HG03457 (cell line): ENCODE data around the gene VPS33B.
"Not testable (repeated sequence)": the region's sequence is repeated elsewhere in the genome, so short reads cannot be mapped to it uniquely, and the experiment has no call there.

Experiments
- ATAC-seq: cut with Tn5 transposase; IDR thresholded peaks from one replicate; pipeline ENCODE4 v1.9.1; 2021; ENCODE audit warnings: moderate number of reproducible peaks; ENCODE audit not compliant: unreplicated experiment

The VPS33B gene

DNA sequence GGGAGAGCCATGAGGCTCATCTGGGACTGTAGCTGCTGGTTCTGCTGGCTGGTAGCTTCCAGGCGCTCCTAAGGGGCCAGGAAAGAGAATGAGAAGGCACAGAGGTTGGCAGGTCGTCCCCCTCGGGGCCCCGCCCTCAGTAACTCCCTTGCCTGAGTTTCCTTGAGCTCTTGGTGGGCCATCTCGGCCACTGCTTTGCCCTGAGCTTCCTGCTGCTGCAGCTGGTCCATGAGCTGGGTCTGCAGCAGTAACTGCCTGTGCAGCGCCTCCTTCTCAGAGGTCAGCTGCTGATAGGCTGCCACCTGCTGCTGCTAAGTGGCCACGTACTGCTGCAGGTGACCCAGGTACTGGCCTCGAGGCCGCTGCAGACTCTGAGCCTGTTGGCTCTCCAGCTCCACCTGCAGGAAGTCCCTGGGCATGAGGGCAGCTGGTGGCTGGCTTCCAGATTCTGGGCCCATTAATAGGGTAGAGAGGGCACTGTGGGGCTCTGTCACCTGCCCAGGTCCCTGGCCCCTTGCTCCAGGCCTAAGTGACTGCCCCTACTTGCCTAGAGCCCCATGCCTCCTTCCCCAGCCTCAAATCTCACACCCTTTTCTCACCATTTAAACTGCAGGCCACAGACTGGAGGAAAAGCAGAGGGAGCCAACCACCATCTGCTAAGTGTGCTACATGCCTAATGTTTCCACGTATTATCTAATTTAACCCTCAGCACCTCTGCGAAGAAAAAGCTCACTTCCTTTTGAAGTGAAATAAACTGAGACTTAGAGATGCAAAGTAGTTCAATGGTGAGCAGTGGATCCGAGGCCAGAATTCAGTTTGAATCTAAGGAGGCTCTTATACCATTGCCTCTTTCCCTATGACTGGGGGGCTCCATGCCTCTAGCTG, 10.8 kb upstream of the VPS33B start:
- no peak for ATAC-seq

- ATAC-seq: no peak
These were observed 9.4 kb upstream of the VPS33B start for GRCh38 chr15:91031796-91032195.

DNA sequence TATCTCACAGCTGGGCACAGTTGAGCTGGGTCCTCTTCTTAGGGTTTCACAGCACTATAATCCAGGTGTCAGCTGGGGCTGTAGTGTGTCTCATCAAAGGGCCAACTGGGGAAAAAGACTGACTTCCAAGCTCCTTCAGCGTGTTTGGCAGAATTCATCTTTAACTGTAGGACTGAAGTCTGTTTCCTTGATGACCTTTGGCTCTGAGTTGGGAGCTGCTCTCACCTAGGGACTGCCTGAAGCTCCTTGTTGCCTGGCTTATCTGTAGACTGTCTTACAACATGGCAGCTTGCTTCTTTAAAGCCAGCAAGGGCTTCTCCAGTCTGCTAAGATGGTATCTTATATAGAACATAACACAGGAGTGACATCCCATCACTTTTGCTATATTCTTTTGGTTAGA, 5.3 kb upstream of the VPS33B start:
- ATAC-seq: no peak

DNA sequence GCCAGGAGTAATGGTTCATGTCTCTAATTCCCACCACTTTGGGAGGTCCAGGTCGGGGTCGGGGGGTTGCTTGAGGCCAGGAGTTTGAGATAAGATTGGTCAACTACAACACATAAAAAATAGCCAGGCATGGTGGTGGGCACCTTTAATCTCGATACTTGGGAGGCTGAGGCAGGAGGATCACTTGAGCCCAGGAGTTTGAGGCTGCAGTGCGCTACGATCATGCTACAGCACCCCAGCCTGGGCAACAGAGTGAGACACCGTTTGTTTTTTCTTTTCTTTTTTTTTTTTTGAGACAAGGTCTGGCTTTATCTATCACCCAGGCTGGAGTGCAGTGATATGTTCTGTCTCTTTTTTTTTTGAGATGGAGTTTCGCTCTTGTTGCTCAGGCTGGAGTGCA, 1.3 kb upstream of the VPS33B start:
- no peak for ATAC-seq

DNA sequence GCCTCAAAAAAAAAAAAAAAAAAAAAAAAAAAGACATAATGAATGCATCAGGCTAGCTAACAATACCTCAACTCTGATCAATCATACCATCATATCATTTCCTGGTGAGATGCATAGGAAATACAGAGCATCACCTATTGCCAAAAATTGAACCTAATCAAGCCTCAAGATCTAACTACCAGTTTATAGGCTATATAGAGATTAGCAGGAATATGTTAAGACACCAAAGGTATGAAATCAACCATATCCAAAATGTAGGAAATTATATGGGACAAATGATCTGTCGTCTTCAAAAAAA, 387 bp upstream of the VPS33B start:
- no peak for ATAC-seq

DNA sequence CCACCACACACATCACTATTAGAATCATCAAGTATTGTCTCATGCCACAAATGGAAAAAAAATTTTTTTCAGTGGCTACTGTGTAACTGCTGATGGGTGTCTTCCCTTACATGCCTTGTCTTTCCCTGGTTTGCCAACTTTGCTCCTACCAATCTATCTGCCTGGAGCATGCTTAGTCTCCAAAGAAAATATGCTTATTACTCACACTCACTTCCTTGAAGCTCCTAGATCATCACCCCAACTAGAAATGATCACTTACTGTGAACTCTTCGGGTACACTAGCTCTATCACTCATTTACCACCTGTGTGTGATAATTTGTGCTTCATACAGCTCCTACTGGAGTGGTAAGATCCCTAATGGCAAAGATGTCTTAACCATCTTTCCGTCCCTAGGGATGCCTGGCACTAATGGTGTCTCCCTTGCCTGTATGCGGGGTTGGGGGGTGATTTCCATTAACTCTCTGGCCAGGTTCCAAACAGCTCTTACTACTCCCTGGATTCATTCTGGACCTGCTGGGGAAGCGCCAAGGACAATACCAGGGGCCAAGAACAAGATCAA, 799 bp downstream of the VPS33B start:
- no peak for ATAC-seq

DNA sequence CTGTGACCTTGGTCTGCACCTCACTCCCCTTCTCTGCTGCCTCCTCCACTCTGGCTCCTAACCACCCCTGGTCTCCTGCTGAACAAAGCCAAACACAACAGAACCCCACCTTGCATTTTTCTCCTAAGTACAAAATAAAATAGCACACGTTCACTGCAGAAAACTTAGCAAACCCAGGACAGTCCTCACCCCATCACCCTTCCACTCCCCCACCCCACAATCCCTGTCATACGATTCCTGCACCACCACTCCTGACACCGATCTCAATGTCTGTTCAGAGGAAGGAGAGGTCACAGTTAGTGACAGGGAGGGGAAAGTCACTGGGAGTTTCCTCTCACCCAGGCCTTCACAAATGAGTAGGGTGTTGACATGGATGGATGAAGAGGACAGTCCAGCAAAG, 4.2 kb downstream of the VPS33B start:
- ATAC-seq: no peak

- ATAC-seq: no peak
These were observed 4.7 kb downstream of the VPS33B start for GRCh38 chr15:91017716-91018115.

GRCh38 chr15:91013701-91014100, 8.7 kb downstream of the VPS33B start:
- not testable (repeated sequence) for ATAC-seq

DNA sequence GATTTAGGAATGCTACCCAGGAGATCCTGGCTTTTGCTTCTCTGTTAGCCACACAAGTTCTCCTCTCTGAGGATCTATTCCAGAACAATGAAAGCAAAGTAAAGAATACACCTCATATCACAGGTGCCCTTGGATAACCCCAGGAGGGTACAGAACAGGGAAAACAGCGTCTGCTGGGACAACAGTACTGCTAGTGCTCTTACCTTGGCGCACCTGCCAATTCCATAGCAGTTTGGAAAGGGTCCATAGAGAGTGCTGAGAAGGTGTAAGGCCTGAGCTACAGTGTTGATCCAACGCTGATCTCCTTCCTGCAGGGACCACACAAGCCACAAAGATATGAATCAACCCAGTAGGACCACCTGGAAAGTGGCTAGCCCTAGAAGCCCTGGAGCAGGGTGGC, 15.1 kb downstream of the VPS33B start:
- no peak for ATAC-seq

GRCh38 chr15:91001209-91001608, 21.2 kb downstream of the VPS33B start:
- ATAC-seq: no peak

DNA sequence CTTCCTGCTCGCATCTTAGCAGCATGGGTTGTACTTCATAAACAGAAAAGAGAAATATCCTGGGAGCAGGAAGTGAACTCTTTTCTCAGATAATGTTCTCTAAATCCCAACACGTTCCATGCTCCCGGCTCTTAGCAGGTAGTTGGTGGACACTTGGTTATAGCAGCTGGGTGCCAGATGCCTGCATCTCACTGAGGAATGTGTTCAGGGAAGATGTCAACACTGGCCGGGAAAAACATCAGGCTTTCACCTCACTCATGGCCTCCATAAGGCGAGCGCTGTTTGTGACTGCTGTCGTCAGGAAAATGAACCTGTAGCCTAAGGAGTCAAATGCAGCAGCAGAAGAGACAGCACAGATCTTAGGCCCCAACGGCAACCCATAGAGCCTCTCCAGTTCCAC, 23.7 kb downstream of the VPS33B start:
- ATAC-seq: no peak

GRCh38 chr15:90994417-90995311, 27.7 kb downstream of the VPS33B start, which contains the start of gene PRC1:
TSS of gene PRC1 (minus strand) at chr15:90994535. CDS start at chr15:90994417, 118 bp downstream.
- peak; percentile 94 for ATAC-seq

GRCh38 chr15:90994059-90994416, 28.4 kb downstream of the VPS33B start:
- ATAC-seq: peak; percentile 15

DNA sequence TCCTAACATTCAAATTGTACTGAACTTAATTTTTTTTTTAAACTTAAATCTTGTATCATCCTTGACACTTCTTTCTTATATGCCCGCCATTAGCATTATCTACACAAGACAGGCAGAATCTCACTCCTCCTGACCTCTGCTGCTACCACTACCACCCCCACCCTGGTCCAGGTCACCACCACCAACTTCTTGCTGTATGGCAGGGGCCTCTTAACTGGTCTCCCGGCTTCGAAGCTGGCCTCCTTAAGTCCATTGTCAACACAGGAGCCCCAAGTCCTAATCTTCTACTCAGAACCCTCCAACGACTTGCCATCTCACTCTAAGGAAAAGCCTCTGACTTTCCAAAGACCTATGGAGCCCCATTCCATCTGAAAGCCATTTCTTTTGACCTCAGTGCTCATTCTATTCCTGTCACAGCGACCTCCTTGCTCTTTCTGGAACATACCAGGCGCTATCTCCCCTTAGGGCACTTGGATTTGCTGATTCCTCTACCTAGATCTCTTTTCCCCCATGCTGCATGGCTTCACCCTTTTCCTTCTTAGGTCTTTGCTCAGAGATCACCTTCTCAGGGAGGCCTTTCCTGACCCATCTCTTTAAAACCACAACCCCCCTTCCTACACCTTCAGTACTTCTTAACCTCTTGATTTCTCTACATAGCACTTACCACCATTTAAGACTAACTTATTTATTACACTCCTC, 30.7 kb downstream of the VPS33B start:
- ATAC-seq: no peak

GRCh38 chr15:90990446-90990845, 31.9 kb downstream of the VPS33B start:
- no peak for ATAC-seq

- no peak for ATAC-seq
These were observed 33.2 kb downstream of the VPS33B start for GRCh38 chr15:90989040-90989768.

DNA sequence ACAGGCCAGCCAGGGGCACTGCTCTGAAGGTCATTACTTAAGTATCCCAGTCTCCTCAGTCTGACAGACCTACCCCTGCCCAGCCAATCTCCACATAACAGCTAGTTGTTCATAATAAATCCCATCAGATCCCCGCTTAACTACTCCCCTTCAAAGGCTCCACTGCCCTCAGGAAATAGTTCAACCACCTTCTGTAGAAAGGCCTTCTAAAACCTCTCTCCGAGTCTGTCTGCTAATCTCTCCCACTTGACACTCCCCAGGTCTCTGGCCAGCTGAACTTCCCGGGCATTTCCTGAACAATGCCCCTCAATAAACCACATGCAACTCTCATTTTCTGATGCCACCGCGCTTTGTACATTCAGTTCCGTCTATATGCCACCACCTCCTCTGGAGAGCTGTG, 34.1 kb downstream of the VPS33B start:
- ATAC-seq: no peak

DNA sequence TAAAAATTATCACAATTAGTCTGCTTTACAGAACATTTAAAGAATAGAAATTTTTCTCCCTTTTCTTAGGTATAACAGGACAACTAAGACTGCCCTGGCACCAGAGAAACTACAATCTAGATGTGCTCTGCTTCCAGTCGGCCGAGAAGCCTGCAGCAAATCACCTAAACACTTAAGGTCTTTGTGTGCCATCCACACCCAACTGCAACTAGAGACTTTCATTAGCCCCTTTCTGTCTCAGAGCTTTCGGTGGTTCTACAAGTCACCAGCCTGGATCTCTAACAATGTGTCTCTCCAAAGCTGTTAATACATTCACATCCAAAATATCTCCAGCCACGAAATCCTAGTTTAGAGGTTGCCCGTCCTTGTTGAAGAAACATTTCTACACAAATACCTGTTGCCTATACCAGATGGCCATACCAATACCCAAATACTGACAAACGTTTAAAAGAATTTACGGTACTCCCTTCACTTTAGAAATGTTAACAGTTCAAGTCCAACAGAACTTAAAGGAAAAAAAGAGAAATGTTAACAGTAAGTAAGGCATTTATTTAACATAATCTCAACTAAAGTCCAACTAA, 34.7 kb downstream of the VPS33B start:
- no peak for ATAC-seq
